BLaER1 treated with 17β-estradiol and CSF1 and Interleukin-3, amounts not matched to agents 10 nM and 100 nM (cell line): ENCODE results near the gene NLGN1.

Experiments
- H3K27ac ChIP-seq, 11 experiments: shearing (Covaris generic); formaldehyde crosslinking; 2 replicates each; pipeline ENCODE4 v1.8.1; 2022
- H3K27me3 ChIP-seq, 11 experiments: shearing (Covaris generic); formaldehyde crosslinking; 2 replicates each; pipeline ENCODE4 v1.8.1; 2022
- H3K36me3 ChIP-seq, 11 experiments: shearing (Covaris generic); formaldehyde crosslinking; 2 replicates each; pipeline ENCODE4 v1.8.1; 2022
- H3K4me1 ChIP-seq, 10 experiments: shearing (Covaris generic); formaldehyde crosslinking; 2 replicates each; pipeline ENCODE4 v1.8.1; 2022
- H3K4me2 ChIP-seq, 11 experiments: shearing (Covaris generic); formaldehyde crosslinking; 2 replicates each; pipeline ENCODE4 v1.8.1; 2022
- H3K4me3 ChIP-seq, 10 experiments: shearing (Covaris generic); formaldehyde crosslinking; 2 replicates each; pipeline ENCODE4 v1.8.1; 2022
- H3K9ac ChIP-seq, 11 experiments: shearing (Covaris generic); formaldehyde crosslinking; 2 replicates each; pipeline ENCODE4 v1.8.1; 2022
- H3K9me3 ChIP-seq, 11 experiments: shearing (Covaris generic); formaldehyde crosslinking; replicated peaks in 1 of 11; 2 replicates each; pipeline ENCODE4 v1.8.1; 2022
- H4K20me1 ChIP-seq, 11 experiments: shearing (Covaris generic); formaldehyde crosslinking; 2 replicates each; pipeline ENCODE4 v1.8.1; 2022
- Cebpa-rat ChIP-seq, 11 experiments: shearing (Covaris generic); IDR thresholded peaks; 2 replicates each; pipeline ENCODE4 v1.8.1; 2022

NLGN1 gene

DNA sequence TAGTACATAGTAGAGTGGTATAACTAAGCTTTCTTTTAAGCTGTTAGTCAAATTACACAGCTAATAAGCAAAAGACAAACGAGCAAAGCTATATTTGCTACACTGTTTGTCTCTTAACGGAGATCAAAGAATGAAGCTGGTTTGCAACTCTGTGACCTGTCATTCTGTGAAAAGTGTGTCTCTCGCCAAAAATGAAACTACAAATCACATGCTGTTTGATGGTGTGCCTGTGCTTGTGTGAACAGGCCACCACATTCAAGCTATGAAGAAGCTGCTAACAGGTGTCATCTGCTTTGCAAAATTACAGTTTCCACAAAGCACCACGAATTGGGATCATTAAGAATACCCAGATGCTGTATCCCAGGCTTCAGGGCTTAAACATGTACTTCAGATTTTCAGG is 793.8 kb downstream of the NLGN1 start:
- Histone ChIP-seq H3K9ac (no peak overlapping the region), H3K4me3 (no peak overlapping the region), H3K9me3 (no peaks in the 10 kb centered on the region), H3K4me2 (peak overlapping the region in 1 of 11 experiments; percentile 46; a peak in 1 of 22 replicates), H3K27ac (no peak overlapping the region), H4K20me1 (no peaks in the 10 kb centered on the region), H3K27me3 (no peaks in the 10 kb centered on the region), H3K4me1 (peaks cover 0 to 18% (median 0%) of the 10 kb centered on the region in 10 experiments; a peak in 3 of 20 replicates), H3K36me3 (no peaks in the 10 kb centered on the region)
- no peak for TF ChIP-seq Cebpa-rat (IDR thresholded peaks at IDR 0.05)

GRCh38 chr3:174191895-174192294 is 794.4 kb downstream of the NLGN1 start:
- no peaks in the 10 kb centered on the region for H3K9me3 ChIP-seq
- no peaks in the 10 kb centered on the region for H3K27me3 ChIP-seq
- no peaks in the 10 kb centered on the region for H4K20me1 ChIP-seq
- H3K9ac ChIP-seq, result no peak overlapping the region
- H3K4me3 ChIP-seq, result no peak overlapping the region
- H3K4me2 ChIP-seq, result no peak overlapping the region
- no peak for TF ChIP-seq Cebpa-rat (IDR thresholded peaks at IDR 0.05)
- H3K36me3 ChIP-seq, result no peaks in the 10 kb centered on the region
- no peak overlapping the region for H3K27ac ChIP-seq
- peaks cover 0 to 18% (median 0%) of the 10 kb centered on the region in 10 experiments; a peak in 3 of 20 replicates for H3K4me1 ChIP-seq

- TF ChIP-seq Cebpa-rat (IDR thresholded peaks at IDR 0.05), result no peak
- Histone ChIP-seq H4K20me1 (no peaks in the 10 kb centered on the region), H3K9ac (no peak overlapping the region), H3K27ac (no peak overlapping the region), H3K36me3 (no peaks in the 10 kb centered on the region), H3K9me3 (no peaks in the 10 kb centered on the region), H3K4me1 (peaks cover 0 to 18% (median 0%) of the 10 kb centered on the region in 10 experiments; a peak in 3 of 20 replicates), H3K27me3 (no peaks in the 10 kb centered on the region), H3K4me2 (no peak overlapping the region), H3K4me3 (no peak overlapping the region)
Observed at GRCh38 chr3:174192471-174192870, 794.9 kb downstream of the NLGN1 start.

- no peak overlapping the region for H3K9ac ChIP-seq
- no peak for TF ChIP-seq Cebpa-rat (IDR thresholded peaks at IDR 0.05)
- H3K4me1 ChIP-seq, result peaks cover 0 to 18% (median 0%) of the 10 kb centered on the region in 10 experiments; a peak in 3 of 20 replicates
- H3K4me2 ChIP-seq, result no peak overlapping the region
- H3K4me3 ChIP-seq, result no peak overlapping the region
- no peaks in the 10 kb centered on the region for H4K20me1 ChIP-seq
- no peaks in the 10 kb centered on the region for H3K9me3 ChIP-seq
- no peaks in the 10 kb centered on the region for H3K27me3 ChIP-seq
- no peaks in the 10 kb centered on the region for H3K36me3 ChIP-seq
- H3K27ac ChIP-seq, result no peak overlapping the region
Observed at GRCh38 chr3:174193604-174194003, 796.1 kb downstream of the NLGN1 start.

DNA sequence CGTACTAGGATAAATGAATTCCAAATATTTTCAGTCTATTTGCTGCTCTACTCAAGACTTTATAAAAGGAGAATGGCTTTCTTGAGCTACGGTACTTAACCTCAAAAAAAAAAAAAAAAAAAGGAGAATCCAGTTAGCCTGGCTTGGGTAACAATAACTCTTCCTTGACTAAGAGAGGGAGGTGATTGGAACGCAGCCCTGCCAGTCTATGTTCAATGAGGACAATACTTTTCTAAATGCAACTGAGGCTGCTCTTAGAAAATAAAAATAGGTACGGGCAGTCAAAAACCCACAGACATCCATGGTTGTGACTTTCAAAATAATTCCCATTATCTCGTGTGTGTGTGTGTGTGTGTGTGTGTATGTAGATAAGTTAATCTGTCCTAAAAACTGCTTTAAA is 799.9 kb downstream of the NLGN1 start:
- Histone ChIP-seq H3K27ac (no peak overlapping the region), H3K9me3 (no peaks in the 10 kb centered on the region), H4K20me1 (no peaks in the 10 kb centered on the region), H3K9ac (no peak overlapping the region), H3K4me1 (peaks cover 0 to 7% (median 0%) of the 10 kb centered on the region in 10 experiments; a peak in 4 of 20 replicates), H3K36me3 (no peaks in the 10 kb centered on the region), H3K27me3 (no peaks in the 10 kb centered on the region), H3K4me2 (no peak overlapping the region), H3K4me3 (no peak overlapping the region)
- TF ChIP-seq Cebpa-rat (IDR thresholded peaks at IDR 0.05), result no peak

GRCh38 chr3:174198199-174198598 is 800.7 kb downstream of the NLGN1 start:
- Histone ChIP-seq H4K20me1 (no peaks in the 10 kb centered on the region), H3K4me3 (no peak overlapping the region), H3K36me3 (no peaks in the 10 kb centered on the region), H3K4me1 (peaks cover 0 to 15% (median 0%) of the 10 kb centered on the region in 10 experiments; a peak in 4 of 20 replicates), H3K9ac (no peak overlapping the region), H3K27ac (no peak overlapping the region), H3K9me3 (no peaks in the 10 kb centered on the region), H3K4me2 (no peak overlapping the region), H3K27me3 (no peaks in the 10 kb centered on the region)
- no peak for TF ChIP-seq Cebpa-rat (IDR thresholded peaks at IDR 0.05)

- H4K20me1 ChIP-seq, result no peaks in the 10 kb centered on the region
- H3K4me1 ChIP-seq, result peaks cover 0 to 19% (median 0%) of the 10 kb centered on the region in 10 experiments; a peak in 4 of 20 replicates
- H3K4me2 ChIP-seq, result no peak overlapping the region
- TF ChIP-seq Cebpa-rat (IDR thresholded peaks at IDR 0.05), result no peak
- no peak overlapping the region for H3K4me3 ChIP-seq
- no peaks in the 10 kb centered on the region for H3K9me3 ChIP-seq
- H3K9ac ChIP-seq, result no peak overlapping the region
- no peaks in the 10 kb centered on the region for H3K27me3 ChIP-seq
- H3K27ac ChIP-seq, result no peak overlapping the region
- H3K36me3 ChIP-seq, result no peaks in the 10 kb centered on the region
Observed at GRCh38 chr3:174199696-174200095, 802.2 kb downstream of the NLGN1 start.

DNA sequence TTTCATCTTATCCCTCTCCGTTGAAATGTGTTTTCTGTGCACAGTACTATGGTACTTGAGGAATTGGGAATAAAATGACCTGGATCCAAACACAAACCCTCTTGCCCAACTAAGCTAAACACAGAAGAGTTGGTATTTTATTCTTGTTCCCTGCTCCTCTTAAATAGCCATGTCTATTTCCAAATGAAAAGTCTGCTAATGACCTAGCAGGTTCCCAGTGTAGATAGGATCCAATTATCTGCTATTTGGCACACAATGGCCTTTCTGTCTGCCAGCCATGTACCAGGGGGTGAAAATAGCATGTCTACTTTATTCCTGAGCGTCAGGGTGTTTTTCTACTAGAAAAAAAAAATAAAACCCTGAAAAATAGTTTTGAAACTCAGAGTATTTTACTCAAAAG is 804.6 kb downstream of the NLGN1 start:
- peaks cover 0 to 19% (median 0%) of the 10 kb centered on the region in 10 experiments; a peak in 4 of 20 replicates for H3K4me1 ChIP-seq
- no peak overlapping the region for H3K4me3 ChIP-seq
- peak overlapping the region in 2 of 11 experiments; percentile 22 to 64; a peak in 3 of 22 replicates for H3K4me2 ChIP-seq
- no peaks in the 10 kb centered on the region for H3K27me3 ChIP-seq
- no peaks in the 10 kb centered on the region for H3K9me3 ChIP-seq
- no peaks in the 10 kb centered on the region for H3K36me3 ChIP-seq
- TF ChIP-seq Cebpa-rat (IDR thresholded peaks at IDR 0.05), result no peak
- peak overlapping the region in 3 of 11 experiments; percentile 15 to 72 (median 54); a peak in 3 of 22 replicates for H3K27ac ChIP-seq
- no peaks in the 10 kb centered on the region for H4K20me1 ChIP-seq
- H3K9ac ChIP-seq, result peak overlapping the region in 1 of 11 experiments; percentile 53; a peak in 1 of 22 replicates

DNA sequence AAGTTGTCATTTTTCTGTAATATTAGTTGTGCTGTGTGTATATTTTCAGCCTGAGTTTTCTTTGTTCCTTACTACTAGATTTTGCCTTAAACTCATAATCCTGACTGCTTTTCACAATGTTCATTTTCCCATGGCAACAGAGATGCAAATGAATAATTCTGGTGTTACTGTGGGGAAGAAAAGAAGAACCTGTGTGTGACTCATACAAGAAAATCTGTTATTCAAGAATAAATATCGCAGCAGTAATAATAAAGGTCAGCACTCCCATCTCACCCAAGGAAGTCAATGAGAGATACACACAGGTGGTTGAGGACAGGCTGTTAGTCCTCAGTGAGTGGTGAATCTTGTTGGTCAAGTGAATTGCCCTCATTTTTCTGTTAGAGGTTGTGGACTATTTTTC is 805.0 kb downstream of the NLGN1 start:
- TF ChIP-seq Cebpa-rat (IDR thresholded peaks at IDR 0.05), result no peak
- H3K4me1 ChIP-seq, result peaks cover 0 to 19% (median 0%) of the 10 kb centered on the region in 10 experiments; a peak in 4 of 20 replicates
- no peaks in the 10 kb centered on the region for H3K9me3 ChIP-seq
- no peak overlapping the region for H3K4me3 ChIP-seq
- H3K4me2 ChIP-seq, result peak overlapping the region in 2 of 11 experiments; percentile 64 to 75; a peak in 3 of 22 replicates
- H3K27ac ChIP-seq, result peak overlapping the region in 3 of 11 experiments; percentile 15 to 72 (median 54); a peak in 3 of 22 replicates
- no peaks in the 10 kb centered on the region for H3K36me3 ChIP-seq
- H3K9ac ChIP-seq, result peak overlapping the region in 1 of 11 experiments; percentile 53; a peak in 1 of 22 replicates
- no peaks in the 10 kb centered on the region for H4K20me1 ChIP-seq
- no peaks in the 10 kb centered on the region for H3K27me3 ChIP-seq

GRCh38 chr3:174204765-174205164 is 807.2 kb downstream of the NLGN1 start:
- Histone ChIP-seq H3K9me3 (no peaks in the 10 kb centered on the region), H3K4me3 (no peak overlapping the region), H3K4me1 (peaks cover 0 to 19% (median 0%) of the 10 kb centered on the region in 10 experiments; a peak in 4 of 20 replicates), H3K9ac (no peak overlapping the region), H3K27ac (no peak overlapping the region), H3K4me2 (no peak overlapping the region), H3K36me3 (no peaks in the 10 kb centered on the region), H4K20me1 (no peaks in the 10 kb centered on the region), H3K27me3 (no peaks in the 10 kb centered on the region)
- no peak for TF ChIP-seq Cebpa-rat (IDR thresholded peaks at IDR 0.05)
